Stimulated activated CD8-positive, alpha-beta memory T cell treated with anti-CD3 and anti-CD28 coated beads, Interleukin-7, amount 100 ng/mL, for 24 hours (primary cell): ENCODE measurements around the gene PARS2.

Experiments
- DNase-seq: peaks from one replicate; pipeline ENCODE4 v3.0.0-alpha.2; 2020; ENCODE audit warnings: low read depth

The PARS2 gene

DNA sequence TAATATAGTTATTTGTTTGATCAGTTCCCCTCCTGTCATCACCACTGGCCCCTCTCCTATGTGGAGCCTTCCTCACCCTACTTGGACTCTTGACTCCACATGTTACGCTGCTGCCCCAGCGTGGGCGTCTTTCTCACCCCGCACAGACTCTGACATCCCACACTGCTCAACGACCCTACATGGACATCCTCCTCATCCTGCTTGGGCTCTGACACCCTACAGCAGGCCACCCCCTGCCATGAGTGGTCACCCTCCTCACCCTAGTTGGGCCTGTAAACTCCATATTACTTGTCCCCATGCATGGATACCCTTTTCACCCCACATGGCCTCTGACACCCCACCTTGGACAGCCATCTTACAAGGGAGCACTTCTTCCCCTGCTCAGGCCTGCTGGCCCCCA, 27.6 kb downstream of the PARS2 start:
- DNase-seq, result no peak

DNA sequence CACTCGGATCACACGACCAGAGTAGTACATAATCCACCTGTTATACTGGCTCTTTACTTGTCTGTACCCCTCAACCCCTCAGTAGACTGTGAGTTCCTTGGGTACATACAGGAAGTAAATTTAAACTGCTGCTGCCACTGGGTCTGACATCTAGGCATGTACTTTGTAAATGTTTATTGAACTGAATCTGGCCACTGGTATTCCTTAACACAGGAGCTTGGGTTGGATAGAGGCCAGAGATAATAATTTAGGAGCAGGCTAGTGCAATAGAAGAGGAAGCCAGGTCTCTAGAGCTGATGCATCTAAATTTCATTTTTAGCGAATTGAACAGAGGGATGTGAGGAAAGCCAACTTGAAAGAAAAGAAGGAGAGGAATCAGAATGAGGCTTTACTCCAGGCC, 36.3 kb downstream of the PARS2 start:
- no peak for DNase-seq

DNA sequence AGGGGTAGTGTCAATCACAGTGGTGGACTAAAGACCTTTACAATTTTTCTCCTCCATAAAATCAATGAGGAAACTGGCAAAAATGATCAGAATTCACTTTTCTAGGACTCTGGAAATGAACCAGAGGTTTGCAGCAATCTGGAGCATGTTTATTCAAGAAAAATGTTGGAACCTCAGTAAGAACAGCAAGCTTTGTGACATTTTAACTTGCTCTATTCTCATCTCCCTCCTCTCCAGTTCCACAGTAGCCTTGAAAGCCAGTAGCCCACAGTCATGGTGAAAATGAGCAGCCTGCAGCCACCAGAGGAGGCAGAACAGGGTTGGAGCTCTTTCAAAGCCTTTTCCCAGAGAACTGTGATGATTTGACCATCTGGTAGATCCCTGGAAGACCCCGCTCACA, 39.6 kb downstream of the PARS2 start:
- DNase-seq, result no peak

DNA sequence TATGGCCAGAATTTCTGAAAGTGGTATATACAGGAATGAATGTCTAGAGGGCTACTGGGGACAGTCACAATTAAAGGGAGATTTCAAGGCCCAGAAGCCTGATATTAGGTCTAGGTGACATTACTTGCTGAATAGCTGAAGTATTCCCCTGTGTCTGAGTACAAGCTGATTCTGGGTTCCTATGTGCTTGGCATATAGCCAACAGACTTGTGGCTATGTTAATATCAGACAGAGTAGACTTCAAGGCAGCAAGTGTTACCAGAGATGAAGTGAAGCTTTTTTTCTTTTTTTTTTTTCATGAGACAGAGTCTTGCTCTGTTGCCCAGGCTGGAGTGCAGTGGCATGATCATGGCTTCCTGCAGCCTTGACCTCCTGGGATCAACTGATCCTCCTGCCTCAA, 40.3 kb downstream of the PARS2 start:
- DNase-seq, result no peak

DNA sequence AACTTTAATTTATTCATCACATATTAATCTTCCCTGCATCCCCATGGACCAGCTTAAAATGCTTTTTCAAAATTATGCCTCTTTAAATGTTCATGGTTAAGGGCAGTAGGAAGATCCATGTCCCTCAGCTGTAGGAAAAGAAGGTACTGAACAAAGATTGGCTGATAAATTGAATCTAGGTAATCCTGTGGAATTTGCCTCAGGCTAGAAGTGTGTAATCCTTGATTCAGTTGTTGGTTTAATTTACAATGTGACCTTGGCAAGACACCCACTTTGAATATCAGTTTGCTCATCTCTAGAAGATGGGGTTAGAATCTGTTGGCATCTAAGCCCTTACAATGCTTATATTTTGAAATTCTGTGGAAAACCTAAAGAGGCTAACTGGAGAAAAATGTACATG, 42.6 kb downstream of the PARS2 start:
- DNase-seq, result no peak

DNA sequence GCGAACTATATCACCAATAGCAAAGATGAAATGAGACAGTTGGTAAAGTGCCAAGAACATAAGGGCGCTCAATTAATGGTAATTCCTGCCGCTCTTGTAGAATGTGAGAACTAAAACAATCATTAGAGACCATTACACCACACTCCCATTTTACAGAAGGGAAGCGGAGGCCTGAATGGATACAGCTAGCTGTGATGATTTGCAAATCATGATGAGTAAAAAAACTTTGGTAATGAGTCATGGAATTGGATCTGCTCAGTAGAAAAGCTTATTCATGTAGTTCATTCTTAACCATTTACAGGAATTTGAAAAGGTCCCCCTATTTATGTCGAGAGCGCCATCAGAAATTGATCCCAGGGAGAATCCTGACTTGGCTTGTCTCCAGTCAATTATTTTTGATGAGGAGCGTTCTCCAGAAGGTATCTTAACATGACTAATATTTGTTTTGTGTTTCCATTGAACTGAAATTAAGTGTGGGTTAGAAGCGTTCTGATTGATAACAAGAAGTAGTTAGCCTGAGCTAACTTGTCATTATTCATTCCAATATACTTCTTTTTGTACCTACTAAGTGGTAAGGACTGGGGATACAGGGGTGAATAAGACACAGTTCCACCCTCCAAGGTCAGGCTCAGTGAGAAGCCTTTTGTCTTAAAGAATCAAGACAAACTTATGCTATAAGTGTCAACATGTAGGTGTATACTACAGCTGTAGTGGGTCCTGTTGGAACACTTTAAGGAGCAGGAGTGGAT, 47.9 kb downstream of the PARS2 start:
- DNase-seq, result no peak

DNA sequence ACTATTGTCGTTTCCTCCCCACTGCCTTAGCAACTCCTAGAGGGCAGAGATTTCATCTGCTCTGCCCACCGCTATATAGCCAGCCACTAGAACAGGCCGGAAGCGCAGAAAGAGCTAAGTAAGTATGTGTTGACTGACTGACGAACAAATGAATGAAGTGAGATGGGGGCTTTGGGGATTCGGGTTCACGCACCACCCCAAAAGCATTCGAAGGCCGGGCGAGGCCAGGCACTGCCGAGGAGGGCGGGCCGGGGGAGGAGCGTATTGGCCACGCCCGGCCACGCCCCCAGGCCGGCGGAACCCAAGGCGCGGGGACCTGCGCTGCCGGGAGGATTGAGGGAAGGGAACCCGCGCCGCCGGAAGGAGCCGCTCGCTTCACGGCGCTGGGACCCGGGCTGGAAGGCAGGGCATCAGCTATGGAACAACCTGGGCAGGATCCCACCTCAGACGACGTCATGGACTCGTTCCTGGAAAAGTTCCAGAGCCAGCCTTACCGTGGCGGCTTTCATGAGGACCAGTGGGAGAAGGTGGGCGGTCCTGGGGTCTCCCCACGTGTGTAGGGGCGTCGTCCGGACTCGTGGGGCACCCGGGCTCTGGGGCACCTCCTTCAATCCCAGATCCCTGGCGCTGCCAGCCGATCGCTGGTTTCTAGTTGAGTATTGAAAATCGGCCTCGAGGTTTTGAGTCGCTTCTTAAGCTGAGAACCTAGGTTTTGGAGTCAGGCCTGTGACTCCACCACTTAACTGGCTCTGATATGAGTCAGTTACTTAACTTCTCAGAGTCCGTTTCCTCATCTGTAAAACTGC, 48.6 kb downstream of the PARS2 start, which contains the start of gene TTC4:
TSS of gene TTC4 (plus strand) at position 369 of the 806 bp plus-strand sequence. CDS start at position 417, 48 bp downstream.
- DNase-seq, result peak; percentile 62

DNA sequence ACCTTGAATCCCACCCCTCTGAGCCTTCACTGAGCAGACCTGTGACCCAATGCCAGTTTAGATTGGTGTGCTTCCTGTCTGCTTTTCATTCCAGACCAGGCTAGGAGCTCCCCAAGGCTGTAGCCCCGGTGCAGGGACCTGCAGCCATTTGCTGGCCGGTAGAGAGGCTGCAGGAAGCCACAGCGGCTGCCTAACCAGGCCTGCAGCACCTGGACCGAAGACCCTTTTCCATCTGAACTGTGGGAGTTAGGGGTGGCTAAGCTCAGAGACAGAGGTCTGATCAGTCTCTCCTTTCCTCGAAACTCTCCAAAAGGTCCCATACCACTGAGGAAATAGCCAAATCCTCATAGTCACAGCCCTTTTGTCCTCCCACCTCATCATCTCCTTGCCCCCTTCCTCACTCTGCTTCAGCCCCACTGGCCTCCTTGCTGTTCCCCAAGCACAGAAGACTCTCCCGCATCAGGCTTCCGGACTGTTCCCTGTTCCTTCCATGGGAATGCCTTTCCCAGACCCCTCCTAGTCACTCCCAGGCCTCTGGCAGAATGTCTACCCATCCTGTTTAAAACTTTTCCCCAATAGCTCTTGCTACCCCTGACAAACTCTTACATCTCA, 49.3 kb downstream of the PARS2 start:
- DNase-seq, result no peak

DNA sequence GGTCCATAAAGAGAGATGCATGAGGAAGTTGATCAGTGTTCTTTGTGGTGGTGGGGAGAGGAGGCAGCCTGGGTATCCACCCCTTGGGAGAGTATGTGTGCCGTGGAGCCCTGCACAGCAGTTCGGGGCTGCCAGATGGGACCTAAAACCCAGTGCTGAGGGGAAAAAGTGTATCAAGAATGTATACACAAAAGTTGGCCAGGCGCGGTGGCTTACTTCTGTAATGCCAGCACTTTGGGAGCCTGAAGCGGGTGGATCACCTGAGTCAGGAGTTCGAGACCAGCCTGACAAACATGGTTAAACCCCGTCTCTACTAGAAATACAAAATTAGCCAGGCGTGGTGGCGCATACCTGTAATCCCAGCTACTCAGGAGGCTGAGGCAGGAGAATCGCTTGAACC, 52.8 kb downstream of the PARS2 start:
- DNase-seq, result no peak

DNA sequence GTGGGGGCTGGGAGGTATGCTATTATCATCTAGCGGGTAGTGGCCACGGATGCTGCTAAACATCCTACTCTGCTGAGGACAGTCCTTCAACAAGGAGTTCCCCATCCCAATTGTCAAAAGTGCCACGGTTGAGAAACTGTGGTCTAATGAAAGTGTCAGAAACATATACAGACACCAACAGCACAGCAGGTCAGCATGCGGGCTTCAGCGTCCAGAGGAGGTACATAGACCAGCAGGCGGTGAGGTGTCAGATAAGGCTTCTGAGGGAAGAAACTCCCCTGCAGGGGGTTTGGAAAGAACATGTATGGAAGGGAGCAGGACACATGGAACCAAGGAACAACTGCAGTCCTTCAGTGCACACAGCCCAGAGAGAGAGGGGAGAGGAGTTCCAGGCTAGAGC, 53.5 kb downstream of the PARS2 start:
- DNase-seq, result no peak

DNA sequence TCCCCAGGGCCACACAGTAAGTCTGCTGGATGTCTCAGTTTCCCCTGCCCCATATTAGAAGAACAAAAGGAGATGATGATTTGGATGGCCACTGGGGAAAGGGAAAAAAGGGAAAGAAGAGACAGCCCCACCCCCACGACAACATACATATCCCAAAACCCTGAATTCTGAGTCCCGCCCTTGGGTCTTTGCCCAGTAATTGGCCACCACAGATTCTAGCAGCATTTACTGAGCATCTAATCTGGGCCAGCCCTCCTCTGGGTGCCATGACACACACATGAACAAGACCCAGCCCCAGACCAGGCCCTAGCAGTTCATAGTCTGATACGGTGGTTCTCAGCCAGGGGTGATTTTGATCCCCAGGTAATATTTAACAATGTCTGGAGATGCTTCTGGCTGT, 53.9 kb downstream of the PARS2 start:
- no peak for DNase-seq

DNA sequence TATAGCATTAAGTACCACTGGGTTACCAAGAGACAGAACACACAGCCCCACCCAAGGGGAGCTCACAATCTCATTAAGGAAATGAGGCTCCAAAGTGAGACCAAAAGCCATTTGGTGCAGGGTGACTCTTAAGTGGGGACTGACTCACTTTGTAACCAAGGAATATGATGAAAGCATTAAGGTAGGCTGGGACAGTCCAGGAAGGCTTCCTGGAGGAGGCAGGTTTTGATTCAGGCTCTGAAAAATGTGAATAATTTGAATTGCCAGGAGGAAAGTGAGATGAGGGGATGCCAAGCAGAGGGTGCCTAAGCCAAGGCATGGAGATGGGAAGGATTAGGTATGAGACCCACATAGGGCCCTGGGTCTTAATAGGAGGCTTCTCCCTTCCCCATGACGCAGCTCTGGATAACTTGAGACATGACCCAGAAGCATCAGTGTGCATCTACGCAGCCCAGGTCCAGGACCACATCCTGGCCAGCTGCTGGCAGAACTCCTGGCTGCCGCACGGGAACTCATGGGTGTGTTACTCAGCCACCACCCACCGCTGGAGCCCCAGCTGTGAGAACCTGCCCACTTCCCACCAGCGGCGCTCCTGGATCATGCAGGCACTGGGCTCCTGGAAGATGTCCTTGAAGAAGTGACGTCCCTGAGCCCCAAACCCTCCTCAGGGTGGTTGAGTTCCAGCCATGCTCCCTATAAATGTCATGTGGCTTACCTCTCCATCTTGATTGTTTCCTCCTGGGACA, 54.6 kb downstream of the PARS2 start:
- DNase-seq, result no peak

DNA sequence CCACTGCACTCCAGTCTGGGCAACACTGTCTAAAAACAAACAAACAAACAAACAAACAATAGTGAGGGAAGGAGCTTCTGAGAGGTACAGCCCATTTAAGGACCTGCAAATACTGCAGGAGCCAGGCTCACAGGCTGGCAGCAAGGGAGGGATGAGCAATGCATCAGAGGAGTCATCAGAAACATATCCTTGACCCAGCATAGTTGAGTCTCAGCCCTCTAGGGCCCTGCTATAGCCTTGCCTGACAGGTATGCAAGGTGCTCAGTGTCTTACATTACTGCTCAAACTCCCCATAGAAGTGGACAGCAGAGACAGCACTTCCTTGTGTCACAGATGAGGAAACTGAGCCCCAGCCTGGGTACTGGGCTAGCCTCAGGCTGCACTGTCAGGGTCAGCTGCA, 55.9 kb downstream of the PARS2 start:
- no peak for DNase-seq
